22Rv1 (cell line): ENCODE measurements around the gene STBD1.

Experiments used
- ZFX ChIP-seq: fragments of 450-650 bp; IDR thresholded peaks from 2 replicates; pipeline ENCODE4 v1.6.1; 2017; ENCODE audit warnings: antibody characterized with exemption, borderline replicate concordance
- TF ChIP-seq, protein P1 (sequence below): fragments of 450-650 bp; IDR thresholded peaks from 2 replicates; pipeline ENCODE4 v1.5.1; 2017; ENCODE audit warnings: mild to moderate bottlenecking

DNA sequence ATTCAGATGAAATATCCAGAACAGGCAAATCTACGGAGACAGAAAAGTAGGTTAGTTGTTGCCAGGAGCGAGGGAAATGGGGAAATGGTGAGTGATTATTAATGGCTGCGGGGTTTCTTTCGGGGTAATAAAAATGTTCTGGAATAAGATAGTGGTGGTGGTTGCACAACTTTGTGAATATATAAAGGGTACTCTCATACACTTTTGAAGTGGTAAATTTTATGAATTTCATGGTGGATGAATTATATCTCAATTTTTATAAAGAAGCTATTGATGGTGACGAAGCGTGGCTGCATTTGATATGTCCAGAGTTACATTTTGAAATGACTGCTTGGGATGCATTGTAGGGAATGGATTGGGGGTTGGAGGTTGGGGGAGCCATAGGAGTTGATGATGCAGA is 38.7 kb upstream of the STBD1 start:
- TF ChIP-seq, protein P1, sequence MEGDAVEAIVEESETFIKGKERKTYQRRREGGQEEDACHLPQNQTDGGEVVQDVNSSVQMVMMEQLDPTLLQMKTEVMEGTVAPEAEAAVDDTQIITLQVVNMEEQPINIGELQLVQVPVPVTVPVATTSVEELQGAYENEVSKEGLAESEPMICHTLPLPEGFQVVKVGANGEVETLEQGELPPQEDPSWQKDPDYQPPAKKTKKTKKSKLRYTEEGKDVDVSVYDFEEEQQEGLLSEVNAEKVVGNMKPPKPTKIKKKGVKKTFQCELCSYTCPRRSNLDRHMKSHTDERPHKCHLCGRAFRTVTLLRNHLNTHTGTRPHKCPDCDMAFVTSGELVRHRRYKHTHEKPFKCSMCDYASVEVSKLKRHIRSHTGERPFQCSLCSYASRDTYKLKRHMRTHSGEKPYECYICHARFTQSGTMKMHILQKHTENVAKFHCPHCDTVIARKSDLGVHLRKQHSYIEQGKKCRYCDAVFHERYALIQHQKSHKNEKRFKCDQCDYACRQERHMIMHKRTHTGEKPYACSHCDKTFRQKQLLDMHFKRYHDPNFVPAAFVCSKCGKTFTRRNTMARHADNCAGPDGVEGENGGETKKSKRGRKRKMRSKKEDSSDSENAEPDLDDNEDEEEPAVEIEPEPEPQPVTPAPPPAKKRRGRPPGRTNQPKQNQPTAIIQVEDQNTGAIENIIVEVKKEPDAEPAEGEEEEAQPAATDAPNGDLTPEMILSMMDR: no peak
- TF ChIP-seq ZFX: no peak
